HG02840 (cell line): ENCODE data around the gene RNF152.

Source experiments
- ATAC-seq: cut with Tn5 transposase; IDR thresholded peaks from one replicate; pipeline ENCODE4 v1.9.1; 2021; ENCODE audit warnings: mild to moderate bottlenecking, moderate library complexity, moderate number of reproducible peaks; ENCODE audit not compliant: unreplicated experiment, low FRiP score

RNF152 gene

GRCh38 chr18:61855449-61856378 is 37.1 kb downstream of the RNF152 start:
- ATAC-seq, result no peak

- no peak for ATAC-seq
These were observed 38.0 kb downstream of the RNF152 start for GRCh38 chr18:61854578-61855448.

GRCh38 chr18:61853855-61854254 is 39.0 kb downstream of the RNF152 start:
- no peak for ATAC-seq

GRCh38 chr18:61852496-61852895 is 40.3 kb downstream of the RNF152 start:
- ATAC-seq, result no peak

GRCh38 chr18:61851940-61852451 is 40.8 kb downstream of the RNF152 start:
- ATAC-seq, result no peak

GRCh38 chr18:61851279-61851678 is 41.5 kb downstream of the RNF152 start:
- ATAC-seq, result no peak

- ATAC-seq, result no peak
These were observed 42.1 kb downstream of the RNF152 start for GRCh38 chr18:61850756-61851155.

GRCh38 chr18:61847164-61847791 is 45.5 kb downstream of the RNF152 start:
- ATAC-seq, result no peak

GRCh38 chr18:61845197-61845596 is 47.6 kb downstream of the RNF152 start:
- no peak for ATAC-seq

GRCh38 chr18:61844726-61845125 is 48.1 kb downstream of the RNF152 start:
- no peak for ATAC-seq

GRCh38 chr18:61842146-61842545 is 50.7 kb downstream of the RNF152 start:
- no peak for ATAC-seq

- no peak for ATAC-seq
These were observed 51.1 kb downstream of the RNF152 start for GRCh38 chr18:61841706-61842105.

GRCh38 chr18:61840324-61840723 is 52.5 kb downstream of the RNF152 start:
- no peak for ATAC-seq

GRCh38 chr18:61838521-61838920 is 54.3 kb downstream of the RNF152 start:
- no peak for ATAC-seq

- no peak for ATAC-seq
These were observed 58.8 kb downstream of the RNF152 start for GRCh38 chr18:61833978-61834377.

- ATAC-seq, result no peak
These were observed 59.4 kb downstream of the RNF152 start for GRCh38 chr18:61833387-61833786.

GRCh38 chr18:61832858-61833257 is 59.9 kb downstream of the RNF152 start:
- ATAC-seq, result no peak

GRCh38 chr18:61831071-61831470 is 61.7 kb downstream of the RNF152 start:
- no peak for ATAC-seq

- no peak for ATAC-seq
These were observed 63.7 kb downstream of the RNF152 start for GRCh38 chr18:61829108-61829507.

- no peak for ATAC-seq
These were observed 65.2 kb downstream of the RNF152 start for GRCh38 chr18:61827591-61827990.

- ATAC-seq, result no peak
These were observed 67.4 kb downstream of the RNF152 start for GRCh38 chr18:61825386-61825785.
